Ectodermal cell (in vitro differentiated cells): ENCODE measurements around the gene GLTPD2. TPM values are rescaled to one million over a fixed set of nuclear protein-coding genes. Genes with fewer than 3 reads are reported as not detected.

Experiments used
- H3K27ac ChIP-seq: 2 replicates; pipeline ENCODE4 v1.7.0; 2013; ENCODE audit warnings: mild to moderate bottlenecking, low read depth, low read length; ENCODE audit not compliant: insufficient read depth, poor library complexity, severe bottlenecking
- H3K27me3 ChIP-seq: 2 replicates; pipeline ENCODE4 v1.7.0; 2013; ENCODE audit warnings: mild to moderate bottlenecking, low read length; ENCODE audit not compliant: insufficient read depth, control insufficient read depth, poor library complexity, severe bottlenecking
- H3K36me3 ChIP-seq: one replicate; pipeline ENCODE4 v1.7.0; 2013; ENCODE audit warnings: low read length; ENCODE audit not compliant: control insufficient read depth, insufficient read depth
- H3K4me1 ChIP-seq: one replicate; pipeline ENCODE4 v1.7.0; 2013; ENCODE audit warnings: low read length; ENCODE audit not compliant: control insufficient read depth, insufficient read depth
- H3K4me3 ChIP-seq: 2 replicates; pipeline ENCODE4 v1.7.0; 2013; ENCODE audit warnings: low read depth, low read length, control low read depth; ENCODE audit not compliant: insufficient read depth
- H3K9me3 ChIP-seq: 2 replicates; pipeline ENCODE4 v1.7.0; 2013; ENCODE audit warnings: mild to moderate bottlenecking, low read length, moderate library complexity; ENCODE audit not compliant: control insufficient read depth
- WGBS, 2 experiments: methylation state at CpG; one replicate each; pipeline ENCODE4 v1.1.7; 2013; ENCODE audit warnings: missing lambda C conversion rate in 2 of 2; 5-methylcytosine and 5-hydroxymethylcytosine counted together
- polyA plus RNA-seq, 4 experiments: library from polyadenylated mRNA; stranded (reverse); fragments of 50-300 nt; gene quantifications; one replicate each; pipeline ENCODE4 v1.2.3, GENCODE V29; 2013

GLTPD2 gene
- polyA plus RNA-seq (2013, experiment 1 of 4), result not detected
- not detected for polyA plus RNA-seq (2013, experiment 2 of 4)
- polyA plus RNA-seq (2013, experiment 3 of 4), result not detected
- polyA plus RNA-seq (2013, experiment 4 of 4), result not detected

DNA sequence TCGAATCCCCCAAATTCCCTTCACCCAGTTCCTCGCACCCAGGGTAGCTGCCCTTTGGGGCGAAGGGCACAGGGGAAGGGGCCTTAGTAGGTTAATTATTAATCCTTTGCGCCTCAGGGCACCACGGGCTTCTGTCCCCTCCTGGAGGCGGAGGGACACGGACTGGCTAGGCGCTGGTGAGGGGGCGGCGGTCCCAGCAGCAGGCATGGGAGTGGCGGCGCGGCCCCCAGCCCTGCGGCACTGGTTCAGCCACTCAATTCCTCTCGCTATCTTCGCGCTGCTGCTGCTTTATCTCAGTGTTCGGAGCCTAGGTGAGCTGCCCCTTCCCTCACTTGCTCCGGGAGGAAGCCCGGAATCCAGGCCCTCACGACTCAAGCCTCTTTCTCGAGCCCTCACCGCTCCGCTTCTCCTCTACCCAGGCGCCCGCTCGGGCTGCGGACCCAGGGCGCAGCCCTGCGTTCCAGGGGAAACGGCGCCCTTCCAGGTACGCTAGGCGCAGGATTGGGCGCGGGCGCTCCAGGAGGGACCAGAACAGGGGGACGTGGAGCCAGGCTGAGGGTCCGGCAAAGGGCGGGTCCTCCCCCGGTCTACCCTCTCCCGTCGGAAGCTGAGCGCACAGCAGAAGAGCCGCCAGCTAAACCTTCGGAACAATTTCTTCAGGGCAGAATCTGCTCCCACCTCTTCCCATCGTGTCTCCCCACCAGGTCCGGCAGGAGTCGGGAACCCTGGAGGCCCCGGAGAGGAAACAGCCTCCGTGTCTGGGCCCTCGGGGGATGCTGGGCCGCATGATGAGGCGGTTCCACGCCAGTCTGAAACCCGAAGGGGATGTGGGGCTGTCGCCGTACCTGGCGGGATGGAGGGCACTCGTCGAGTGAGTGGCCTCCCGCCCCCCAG lies at the start of gene GLTPD2:
Gene GLTPD2, plus strand, starts transcription at position 158 of the 894 bp plus-strand sequence. Its CDS starts 48 bp downstream, at position 206.
- peaks cover 20% of the 10 kb centered on the region for H3K4me1 ChIP-seq
- 4 to 7% methylated on average over 61 to 62 of the region's 62 CpGs for WGBS, 2 experiments
- H3K27ac ChIP-seq, result no peak within 1 kb of the TSS
- H3K27me3 ChIP-seq, result peaks cover 88% of the 10 kb centered on the region
- H3K4me3 ChIP-seq, result peak within 1 kb of the TSS; percentile 59
- no peaks in the 10 kb centered on the region for H3K36me3 ChIP-seq
- H3K9me3 ChIP-seq, result no peaks in the 10 kb centered on the region

DNA sequence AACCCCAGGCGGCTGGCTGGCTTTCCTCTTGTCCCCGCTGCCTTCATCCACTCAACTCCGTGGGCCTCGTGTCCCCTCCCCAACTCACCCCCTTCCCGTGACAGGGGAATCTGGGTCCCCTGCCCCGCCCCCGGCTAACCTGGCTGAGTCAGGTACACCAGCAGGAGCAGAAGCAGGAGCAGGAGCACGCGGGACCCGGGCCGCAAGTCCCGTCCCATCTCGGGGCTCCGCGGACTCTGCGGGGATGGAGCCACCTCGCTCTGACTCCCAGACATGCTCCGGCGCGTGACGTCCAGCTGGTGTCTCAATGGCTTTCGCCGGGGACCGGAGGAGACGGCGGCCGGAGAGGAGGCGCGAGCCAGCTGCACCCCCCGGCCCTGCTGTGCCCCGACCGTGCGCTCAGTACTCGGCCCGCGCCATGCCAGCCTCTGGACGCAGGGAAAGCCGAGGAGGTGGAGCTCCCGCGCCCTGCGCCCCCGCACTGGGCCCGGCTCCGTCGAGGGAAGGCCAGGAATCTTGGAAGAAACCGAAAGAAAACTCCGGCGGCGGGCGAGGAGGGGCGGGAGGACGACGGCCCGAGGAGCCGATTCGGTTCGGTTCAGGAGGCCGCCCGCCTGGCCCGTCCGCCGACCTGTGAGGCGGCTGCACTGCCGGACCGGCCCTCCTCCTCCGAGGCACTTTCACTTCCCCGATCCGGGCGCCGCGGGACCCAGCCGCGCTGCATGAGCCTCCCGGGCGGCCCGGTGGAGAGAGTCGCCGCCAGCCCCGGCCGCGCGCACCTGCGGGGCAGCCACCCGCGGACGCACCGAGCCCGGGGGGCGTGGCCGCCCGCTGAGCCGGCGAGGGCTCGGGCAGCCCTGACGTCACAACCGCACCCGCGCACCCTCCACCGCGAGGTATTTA lies 49.4 kb upstream of the GLTPD2 start, which contains the start of the genes CXCL16 and ZMYND15:
Gene CXCL16, minus strand, starts transcription at position 807 of the 903 bp plus-strand sequence. Its CDS starts 589 bp downstream, at position 218.
Gene ZMYND15, plus strand, starts transcription at position 712 of the 903 bp plus-strand sequence. CDS start 716 bp downstream, outside the sequence.
- H3K27me3 ChIP-seq, result peaks cover 87% of the 10 kb centered on the region
- H3K27ac ChIP-seq, result no peak within 1 kb of the TSS
- H3K4me1 ChIP-seq, result no peaks in the 10 kb centered on the region
- no peaks in the 10 kb centered on the region for H3K9me3 ChIP-seq
- H3K36me3 ChIP-seq, result no peaks in the 10 kb centered on the region
- 1% methylated on average over 100 of the region's 100 CpGs for WGBS, 2 experiments
- H3K4me3 ChIP-seq, result peak within 1 kb of the TSS; percentile 44

DNA sequence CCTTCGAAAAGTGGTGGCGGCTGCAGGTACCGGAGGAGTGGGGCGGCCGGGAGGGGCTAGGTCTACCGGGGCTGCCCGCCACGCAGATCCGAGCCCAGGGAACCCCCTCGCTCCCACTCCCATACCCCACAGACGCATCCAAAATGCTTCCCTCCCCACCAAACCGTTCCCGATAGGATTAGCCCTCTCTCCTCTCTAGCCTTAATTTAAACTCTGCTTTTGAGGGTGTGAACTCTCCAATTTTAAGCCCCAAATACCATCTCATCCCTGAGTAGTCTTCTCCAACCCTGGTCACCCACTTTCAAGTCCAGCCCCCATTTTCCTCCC lies 48.8 kb upstream of the GLTPD2 start:
- H3K36me3 ChIP-seq, result no peaks in the 10 kb centered on the region
- no peak overlapping the region for H3K27ac ChIP-seq
- 17 to 19% methylated on average over 13 of the region's 13 CpGs for WGBS, 2 experiments
- peaks cover 93% of the 10 kb centered on the region for H3K27me3 ChIP-seq
- H3K9me3 ChIP-seq, result no peaks in the 10 kb centered on the region
- H3K4me3 ChIP-seq, result peak overlapping the region; percentile 44
- H3K4me1 ChIP-seq, result peaks cover 3% of the 10 kb centered on the region

DNA sequence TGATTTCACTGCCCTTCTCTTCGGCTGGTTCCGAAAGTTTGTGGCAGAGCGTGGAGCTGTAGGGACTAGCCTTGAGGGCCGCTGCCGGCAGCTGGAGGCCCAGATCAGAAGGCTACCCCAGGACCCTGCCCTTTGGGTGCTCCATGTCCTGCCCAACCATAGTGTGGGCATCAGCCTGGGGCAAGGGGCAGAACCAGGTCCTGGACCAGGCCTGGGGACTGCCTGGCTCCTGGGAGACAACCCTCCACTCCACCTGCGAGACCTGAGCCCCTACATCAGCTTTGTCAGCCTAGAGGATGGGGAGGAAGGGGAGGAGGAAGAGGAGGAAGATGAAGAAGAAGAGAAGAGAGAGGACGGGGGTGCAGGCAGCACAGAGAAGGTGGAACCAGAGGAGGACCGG lies 48.2 kb upstream of the GLTPD2 start:
- Histone ChIP-seq H3K9me3 (no peaks in the 10 kb centered on the region), H3K36me3 (no peaks in the 10 kb centered on the region), H3K4me3 (no peak overlapping the region), H3K27me3 (peaks cover 99% of the 10 kb centered on the region), H3K27ac (no peak overlapping the region), H3K4me1 (peaks cover 7% of the 10 kb centered on the region)
- WGBS, 2 experiments, result 83 to 87% methylated on average over 7 to 8 of the region's 8 CpGs

DNA sequence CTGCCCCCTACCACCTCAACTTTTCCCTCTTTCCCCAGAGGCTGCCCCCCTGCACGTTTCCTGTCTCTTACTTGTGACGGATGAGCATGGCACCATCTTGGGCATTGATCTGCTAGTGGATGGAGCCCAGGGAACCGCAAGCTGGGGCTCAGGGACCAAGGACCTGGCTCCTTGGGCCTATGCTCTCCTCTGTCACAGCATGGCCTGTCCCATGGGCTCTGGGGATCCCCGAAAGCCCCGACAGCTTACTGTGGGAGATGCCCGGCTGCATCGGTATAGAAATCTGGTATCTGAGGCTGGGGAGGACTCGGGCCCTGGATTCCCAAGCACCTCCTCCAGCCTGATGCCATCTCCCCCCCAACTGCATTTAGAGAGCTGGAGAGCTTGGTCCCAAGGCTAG lies 47.2 kb upstream of the GLTPD2 start:
- peaks cover 7% of the 10 kb centered on the region for H3K4me1 ChIP-seq
- no peak overlapping the region for H3K4me3 ChIP-seq
- H3K9me3 ChIP-seq, result no peaks in the 10 kb centered on the region
- H3K36me3 ChIP-seq, result no peaks in the 10 kb centered on the region
- no peak overlapping the region for H3K27ac ChIP-seq
- WGBS, 2 experiments, result 91% methylated on average over 8 of the region's 8 CpGs
- peaks cover 95% of the 10 kb centered on the region for H3K27me3 ChIP-seq

DNA sequence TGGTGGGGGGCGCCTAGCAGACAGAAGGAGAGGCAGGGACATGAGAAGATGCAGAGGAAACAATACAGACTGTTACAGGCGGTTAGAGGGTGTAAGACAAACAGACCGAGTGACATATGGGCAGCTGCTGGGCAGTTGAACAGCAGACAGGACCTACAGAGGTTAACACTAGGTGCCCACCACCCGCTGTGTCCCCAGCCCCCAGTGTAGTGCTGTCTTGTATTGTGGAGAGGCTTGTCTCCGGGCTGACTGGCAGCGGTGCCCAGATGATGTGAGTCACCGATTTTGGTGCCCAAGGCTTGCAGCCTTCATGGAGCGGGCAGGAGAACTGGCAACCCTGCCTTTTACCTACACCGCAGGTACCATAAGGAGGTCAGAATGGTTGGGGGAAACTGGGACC lies 46.6 kb upstream of the GLTPD2 start:
- 85 to 89% methylated on average over 9 of the region's 9 CpGs for WGBS, 2 experiments
- no peaks in the 10 kb centered on the region for H3K9me3 ChIP-seq
- H3K27ac ChIP-seq, result no peak overlapping the region
- H3K4me3 ChIP-seq, result no peak overlapping the region
- H3K27me3 ChIP-seq, result peaks cover 89% of the 10 kb centered on the region
- H3K36me3 ChIP-seq, result no peaks in the 10 kb centered on the region
- peaks cover 7% of the 10 kb centered on the region for H3K4me1 ChIP-seq

DNA sequence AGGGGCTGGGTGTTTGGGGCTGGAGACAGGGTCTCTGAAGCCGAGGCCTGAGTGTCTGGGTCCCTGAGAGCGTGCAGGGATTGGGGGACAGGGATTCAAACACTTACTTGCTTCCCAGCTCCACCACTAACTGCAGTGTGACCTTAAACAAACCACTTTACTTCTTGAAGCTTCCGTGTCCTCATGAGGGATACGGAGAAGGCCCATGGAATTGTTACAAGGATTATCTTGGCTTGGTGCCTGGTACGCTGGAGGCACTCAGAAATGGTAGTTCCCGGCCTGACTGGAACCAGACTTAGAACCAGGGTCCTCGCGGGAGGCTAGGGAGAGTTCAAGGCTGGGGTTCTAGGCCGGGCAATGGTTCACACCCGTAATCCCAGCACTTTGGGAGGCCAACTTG lies 46.1 kb upstream of the GLTPD2 start:
- H3K36me3 ChIP-seq, result no peaks in the 10 kb centered on the region
- H3K9me3 ChIP-seq, result no peaks in the 10 kb centered on the region
- 90 to 93% methylated on average over 10 of the region's 10 CpGs for WGBS, 2 experiments
- peaks cover 7% of the 10 kb centered on the region for H3K4me1 ChIP-seq
- H3K27me3 ChIP-seq, result peaks cover 84% of the 10 kb centered on the region
- H3K4me3 ChIP-seq, result no peak overlapping the region
- no peak overlapping the region for H3K27ac ChIP-seq

DNA sequence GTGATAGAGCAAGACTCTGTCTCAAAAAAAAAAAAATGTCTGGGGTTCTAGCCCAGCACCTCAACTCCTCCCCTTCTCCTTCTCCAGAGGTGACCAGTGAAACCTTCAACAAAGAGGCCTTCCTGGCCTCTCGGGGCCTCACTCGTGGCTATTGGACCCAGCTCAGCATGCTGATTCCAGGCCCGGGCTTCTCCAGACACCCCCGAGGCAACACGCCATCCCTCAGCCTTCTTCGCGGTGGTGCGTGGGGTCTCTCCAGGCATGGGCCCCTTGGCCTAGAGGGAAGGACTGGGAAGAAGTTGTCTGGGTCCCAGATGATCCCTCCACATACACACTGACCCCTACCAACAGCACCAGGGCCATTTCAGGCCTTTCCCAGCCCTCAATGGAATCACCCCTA lies 45.5 kb upstream of the GLTPD2 start:
- Histone ChIP-seq H3K4me1 (peaks cover 7% of the 10 kb centered on the region), H3K36me3 (no peaks in the 10 kb centered on the region), H3K4me3 (no peak overlapping the region), H3K27me3 (peaks cover 78% of the 10 kb centered on the region), H3K9me3 (no peaks in the 10 kb centered on the region), H3K27ac (no peak overlapping the region)
- 92 to 95% methylated on average over 8 of the region's 8 CpGs for WGBS, 2 experiments

DNA sequence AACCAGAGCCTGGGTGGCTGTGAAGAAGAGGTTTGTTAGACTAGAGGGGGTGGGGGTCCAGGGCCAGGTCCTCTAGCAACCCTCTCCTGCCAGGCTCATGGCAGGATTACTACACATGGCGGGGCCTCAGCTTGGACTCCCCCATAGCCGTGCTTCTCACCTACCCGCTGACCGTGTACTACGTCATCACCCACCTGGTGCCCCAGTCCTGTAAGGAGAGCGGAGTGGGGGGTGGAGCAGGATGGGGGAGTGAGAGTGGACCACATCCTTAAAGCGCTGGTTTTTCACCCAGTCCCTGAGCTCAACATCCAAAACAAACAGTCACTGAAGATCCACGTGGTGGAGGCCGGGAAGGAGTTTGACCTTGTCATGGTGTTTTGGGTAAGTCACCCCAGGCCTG lies 44.9 kb upstream of the GLTPD2 start:
- H3K4me1 ChIP-seq, result peaks cover 7% of the 10 kb centered on the region
- H3K4me3 ChIP-seq, result no peak overlapping the region
- H3K27me3 ChIP-seq, result peaks cover 71% of the 10 kb centered on the region
- H3K9me3 ChIP-seq, result no peaks in the 10 kb centered on the region
- WGBS, 2 experiments, result 84 to 93% methylated on average over 9 of the region's 9 CpGs
- no peak overlapping the region for H3K27ac ChIP-seq
- no peaks in the 10 kb centered on the region for H3K36me3 ChIP-seq
